Measurements from ENCODE around the gene ZNF557.

DNA sequence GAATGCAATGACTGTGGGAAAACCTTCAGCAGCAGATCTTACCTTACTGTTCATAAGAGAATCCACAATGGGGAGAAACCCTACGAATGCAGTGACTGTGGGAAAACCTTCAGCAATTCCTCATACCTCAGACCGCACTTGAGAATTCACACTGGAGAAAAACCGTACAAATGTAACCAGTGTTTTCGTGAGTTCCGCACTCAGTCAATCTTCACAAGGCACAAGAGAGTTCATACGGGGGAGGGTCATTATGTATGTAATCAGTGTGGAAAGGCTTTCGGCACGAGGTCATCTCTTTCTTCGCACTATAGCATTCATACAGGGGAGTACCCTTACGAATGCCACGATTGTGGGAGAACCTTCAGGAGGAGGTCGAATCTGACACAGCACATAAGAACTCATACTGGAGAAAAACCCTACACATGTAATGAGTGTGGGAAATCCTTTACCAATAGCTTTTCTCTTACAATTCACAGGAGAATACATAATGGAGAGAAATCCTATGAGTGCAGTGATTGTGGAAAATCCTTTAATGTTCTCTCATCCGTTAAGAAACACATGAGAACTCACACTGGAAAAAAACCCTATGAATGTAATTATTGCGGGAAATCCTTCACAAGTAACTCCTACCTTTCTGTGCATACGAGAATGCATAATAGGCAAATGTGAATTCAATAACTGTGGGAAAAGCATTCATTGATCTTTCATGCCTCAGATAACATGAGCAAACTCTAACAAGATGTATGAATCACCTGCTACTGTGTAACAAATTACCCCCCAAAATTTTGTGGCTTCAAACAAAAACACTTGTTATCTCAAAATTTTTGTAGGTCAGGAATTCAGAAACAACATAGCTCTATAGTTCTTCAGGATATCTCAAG is 13.8 kb downstream of the ZNF557 start:
- TF ChIP-seq POLR2AphosphoS5 (IDR thresholded peaks at IDR 0.05) (peak in 1 of 3 donors; percentile 33), POLR2A (IDR thresholded peaks at IDR 0.05) (no peak), CTCF (IDR thresholded peaks at IDR 0.05 in 8 of 11, conservative IDR thresholded peaks at IDR 0.05 in 3 of 11) (no peak)
